Effector memory CD4-positive, alpha-beta T cell (primary cell): ENCODE measurements around the gene HINT1.
"Not testable (repeated sequence)": the region's sequence is repeated elsewhere in the genome, so short reads cannot be mapped to it uniquely, and the experiment has no call there.

ENCODE experiments used
- DNase-seq, 3 donors: peaks; one replicate each; pipeline ENCODE4 v3.0.0-alpha.2; 2020
- H3K27ac ChIP-seq: 2 replicates; pipeline ENCODE4 v1.7.0; 2013; ENCODE audit warnings: mild to moderate bottlenecking, low read length, moderate library complexity; ENCODE audit not compliant: insufficient read depth, poor library complexity, severe bottlenecking
- H3K27me3 ChIP-seq: replicated peaks from 2 replicates; pipeline ENCODE4 v1.7.0; 2013; ENCODE audit warnings: mild to moderate bottlenecking, low read length; ENCODE audit not compliant: insufficient read depth, control insufficient read depth, poor library complexity, severe bottlenecking
- H3K36me3 ChIP-seq: 2 replicates; pipeline ENCODE4 v1.7.0; 2013; ENCODE audit warnings: mild to moderate bottlenecking, low read length, moderate library complexity; ENCODE audit not compliant: control insufficient read depth, insufficient read depth
- H3K4me1 ChIP-seq: 2 replicates; pipeline ENCODE4 v1.7.0; 2013; ENCODE audit warnings: low read length, mild to moderate bottlenecking; ENCODE audit not compliant: control insufficient read depth, insufficient read depth, poor library complexity, severe bottlenecking
- H3K4me3 ChIP-seq: 2 replicates; pipeline ENCODE4 v1.7.0; 2013; ENCODE audit warnings: low read length, low read depth, mild to moderate bottlenecking; ENCODE audit not compliant: insufficient read depth, poor library complexity, severe bottlenecking
- H3K9me3 ChIP-seq: 2 replicates; pipeline ENCODE4 v1.7.0; 2013; ENCODE audit warnings: mild to moderate bottlenecking, low read length, moderate library complexity; ENCODE audit not compliant: control insufficient read depth

HINT1 gene

GRCh38 chr5:131200560-131200959 lies 35.5 kb upstream of the HINT1 start:
- H3K36me3 ChIP-seq, result peaks cover 3% of the 10 kb centered on the region
- H3K4me1 ChIP-seq, result no peaks in the 10 kb centered on the region
- no peak for DNase-seq
- H3K27me3 ChIP-seq, result no peaks in the 10 kb centered on the region
- no peak overlapping the region for H3K27ac ChIP-seq
- H3K9me3 ChIP-seq, result no peaks in the 10 kb centered on the region
- H3K4me3 ChIP-seq, result no peak overlapping the region

- Histone ChIP-seq H3K36me3 (peaks cover 3% of the 10 kb centered on the region), H3K4me3 (no peak overlapping the region), H3K27me3 (no peaks in the 10 kb centered on the region), H3K9me3 (no peaks in the 10 kb centered on the region), H3K27ac (no peak overlapping the region), H3K4me1 (no peaks in the 10 kb centered on the region)
- no peak for DNase-seq
Observed at GRCh38 chr5:131198625-131199024, 33.6 kb upstream of the HINT1 start.

- Histone ChIP-seq H3K4me1 (no peaks in the 10 kb centered on the region), H3K36me3 (no peaks in the 10 kb centered on the region), H3K27ac (no peak overlapping the region), H3K4me3 (no peak overlapping the region), H3K27me3 (no peaks in the 10 kb centered on the region), H3K9me3 (no peaks in the 10 kb centered on the region)
- no peak for DNase-seq
Observed at GRCh38 chr5:131196331-131196730, 31.3 kb upstream of the HINT1 start.

- H3K36me3 ChIP-seq, result no peaks in the 10 kb centered on the region
Observed at GRCh38 chr5:131195696-131196095, 30.6 kb upstream of the HINT1 start.

GRCh38 chr5:131194725-131195124 lies 29.7 kb upstream of the HINT1 start:
- H3K27ac ChIP-seq, result no peak overlapping the region
- DNase-seq, result no peak
- H3K9me3 ChIP-seq, result no peaks in the 10 kb centered on the region
- H3K4me1 ChIP-seq, result no peaks in the 10 kb centered on the region
- no peaks in the 10 kb centered on the region for H3K27me3 ChIP-seq
- no peak overlapping the region for H3K4me3 ChIP-seq
- no peaks in the 10 kb centered on the region for H3K36me3 ChIP-seq

More at GRCh38 chr5:131195696-131196095, 30.6 kb upstream of the HINT1 start:
- no peaks in the 10 kb centered on the region for H3K9me3 ChIP-seq
- H3K4me3 ChIP-seq, result no peak overlapping the region
- H3K4me1 ChIP-seq, result no peaks in the 10 kb centered on the region
- H3K27ac ChIP-seq, result no peak overlapping the region
- no peak for DNase-seq
- H3K27me3 ChIP-seq, result no peaks in the 10 kb centered on the region

GRCh38 chr5:131193897-131194296 lies 28.8 kb upstream of the HINT1 start:
- not testable (repeated sequence) for H3K4me3 ChIP-seq, H3K4me1 ChIP-seq, H3K27me3 ChIP-seq, H3K27ac ChIP-seq, H3K9me3 ChIP-seq, H3K36me3 ChIP-seq, DNase-seq

- no peaks in the 10 kb centered on the region for H3K27me3 ChIP-seq
- no peak for DNase-seq
Observed at GRCh38 chr5:131193106-131193505, 28.1 kb upstream of the HINT1 start.

GRCh38 chr5:131186561-131187256 lies 21.7 kb upstream of the HINT1 start:
- no peak for DNase-seq
- Histone ChIP-seq H3K4me3 (no peak overlapping the region), H3K9me3 (no peaks in the 10 kb centered on the region), H3K4me1 (no peaks in the 10 kb centered on the region), H3K36me3 (no peaks in the 10 kb centered on the region), H3K27me3 (no peaks in the 10 kb centered on the region), H3K27ac (no peak overlapping the region)

More at GRCh38 chr5:131193106-131193505, 28.1 kb upstream of the HINT1 start:
- H3K27ac ChIP-seq, result no peak overlapping the region
- H3K36me3 ChIP-seq, result no peaks in the 10 kb centered on the region
- no peaks in the 10 kb centered on the region for H3K4me1 ChIP-seq
- no peak overlapping the region for H3K4me3 ChIP-seq
- H3K9me3 ChIP-seq, result no peaks in the 10 kb centered on the region

GRCh38 chr5:131185523-131186104 lies 20.6 kb upstream of the HINT1 start:
- H3K36me3 ChIP-seq, result no peaks in the 10 kb centered on the region
- H3K4me1 ChIP-seq, result no peaks in the 10 kb centered on the region
- H3K9me3 ChIP-seq, result no peaks in the 10 kb centered on the region
- no peak overlapping the region for H3K4me3 ChIP-seq
- H3K27me3 ChIP-seq, result no peaks in the 10 kb centered on the region
- no peak overlapping the region for H3K27ac ChIP-seq
- no peak for DNase-seq

GRCh38 chr5:131182839-131183238 lies 17.8 kb upstream of the HINT1 start:
- no peak for DNase-seq
- no peak overlapping the region for H3K27ac ChIP-seq
- H3K4me1 ChIP-seq, result no peaks in the 10 kb centered on the region
- no peaks in the 10 kb centered on the region for H3K36me3 ChIP-seq
- H3K9me3 ChIP-seq, result no peaks in the 10 kb centered on the region
- H3K27me3 ChIP-seq, result no peaks in the 10 kb centered on the region
- H3K4me3 ChIP-seq, result no peak overlapping the region
